Aorta (tissue), 5 donors: ENCODE results near the gene TXNIP. TPM values are rescaled to one million over a fixed set of nuclear protein-coding genes. Genes with fewer than 3 reads are reported as not detected.

Experiments
- ATAC-seq: fragments of 200-7000 bp; cut with Tn5 transposase; one replicate; pipeline ENCODE4 v1.9.1; 2022; ENCODE audit warnings: moderate library complexity; ENCODE audit not compliant: low FRiP score
- DNase-seq, 2 donors: peaks; one replicate each; pipeline ENCODE4 v3.0.0-alpha.2; 2020
- H3K27ac ChIP-seq, 2 donors: one replicate each; pipeline ENCODE4 v1.5.1; 2013; ENCODE audit warnings: low read length in 2 of 2, mild to moderate bottlenecking in 2 of 2, moderate library complexity in 2 of 2, control low read depth in 1 of 2, inconsistent platforms in 1 of 2, low read depth in 1 of 2
- H3K27me3 ChIP-seq, 2 donors: one replicate each; pipeline ENCODE4 v1.6.1; 2013; ENCODE audit warnings: control low read depth in 1 of 2, low read length in 1 of 2, mild to moderate bottlenecking in 1 of 2, moderate library complexity in 1 of 2; ENCODE audit not compliant: insufficient read depth in 2 of 2, control insufficient read depth in 1 of 2
- H3K36me3 ChIP-seq, 2 donors: one replicate each; pipeline ENCODE4 v1.6.1; 2013; ENCODE audit warnings: control low read depth in 1 of 2, low read length in 1 of 2, mild to moderate bottlenecking in 1 of 2; ENCODE audit not compliant: insufficient read depth in 2 of 2, control insufficient read depth in 1 of 2
- H3K4me1 ChIP-seq, 2 donors: one replicate each; pipeline ENCODE4 v1.6.1; 2013; ENCODE audit warnings: low read length in 2 of 2, control low read depth in 1 of 2, mild to moderate bottlenecking in 1 of 2, moderate library complexity in 1 of 2; ENCODE audit not compliant: insufficient read depth in 2 of 2, control insufficient read depth in 1 of 2
- H3K4me3 ChIP-seq, 2 donors: one replicate each; pipeline ENCODE4 v1.5.1; 2013; ENCODE audit warnings: low read length in 2 of 2, control low read depth in 1 of 2, mild to moderate bottlenecking in 1 of 2
- H3K9me3 ChIP-seq: one replicate; pipeline ENCODE4 v1.6.1; 2013; ENCODE audit warnings: mild to moderate bottlenecking, low read length; ENCODE audit not compliant: control insufficient read depth
- WGBS, 2 donors: extraction: QIAGEN DNeasy Blood & Tissue Kit; methylation state at CpG; one replicate each; pipeline ENCODE4 v1.1.7; 2013; 5-methylcytosine and 5-hydroxymethylcytosine counted together
- intact Hi-C, 2 donors: fragments of 100-400 bp; cut with DNase I; formaldehyde crosslinking; loops; one replicate each; pipeline versions ENCODE4 v1.14.2 to v1.15.0; 2022
- polyA plus RNA-seq, 2 donors: library from polyadenylated mRNA; stranded (reverse); fragments of 200-250 nt; gene quantifications; one replicate each; pipeline ENCODE4 v1.2.3, GENCODE V29; 2013
- total RNA-seq, 2 donors: library from RNA; stranded (reverse); fragmentation: NEBNext Ultra II Directional; extraction: Animal tissue kit (Norgen Biotek cat#: 25700); gene quantifications; one replicate each; pipeline ENCODE4 v1.2.1, GENCODE V29; 2021
- donor health status: healthy with polysubstance abuse.
- donor health status: Bipolar disorder and iron deficiency.
- donor health status: DM: no; HTN: no; CAD: no.
- donor health status: DM: no; HTN: no; CAD: no.
- donor health status: DM: yes; HTN: yes; CAD: no.

Gene TXNIP
- total and polyA plus RNA-seq, 4 donors = 83.1 to 536 (median 261) TPM

- H3K4me3 ChIP-seq = peak overlapping the region; percentile 31 to 88
- H3K4me1 ChIP-seq = no peaks in the 10 kb centered on the region
- 1% methylated on average over 23 to 34 of the region's 36 CpGs for WGBS, 2 donors
- peak overlapping the region; percentile 17 to 43 for H3K27ac ChIP-seq
- no peaks in the 10 kb centered on the region for H3K9me3 ChIP-seq
- no peaks in the 10 kb centered on the region for H3K27me3 ChIP-seq
- ATAC-seq = no peak
- H3K36me3 ChIP-seq = no peaks in the 10 kb centered on the region
- DNase-seq = peak; percentile 57 to 86
- intact Hi-C loops = loop anchor here in 1 of 2 donors (2.0 kb wide), 1 partner anchor 36 kb away; the partner anchor contains the start of gene RBM8A
Measured at GRCh38 chr1:145962157-145963102, 33.9 kb downstream of the TXNIP start.

- Histone ChIP-seq H3K4me3 (peak overlapping the region; percentile 15 to 88), H3K9me3 (no peaks in the 10 kb centered on the region), H3K27ac (peak overlapping the region; percentile 14 to 17), H3K27me3 (no peaks in the 10 kb centered on the region), H3K4me1 (no peaks in the 10 kb centered on the region), H3K36me3 (no peaks in the 10 kb centered on the region)
- intact Hi-C loops = loop anchor here in 1 of 2 donors (2.0 kb wide), 1 partner anchor 35 kb away; the partner anchor contains the start of gene RBM8A
- DNase-seq (peak; percentile 72 to 84), ATAC-seq (no peak)
- 0 to 1% methylated on average over 56 to 57 of the region's 57 CpGs for WGBS, 2 donors
Measured at GRCh38 chr1:145961425-145962156, 34.8 kb downstream of the TXNIP start.

- H3K36me3 ChIP-seq = no peaks in the 10 kb centered on the region
- H3K9me3 ChIP-seq = no peaks in the 10 kb centered on the region
- intact Hi-C loops = no loop called here
- H3K4me3 ChIP-seq = peak overlapping the region; percentile 15 to 88
- H3K27ac ChIP-seq = peak overlapping the region; percentile 14 to 20
- no peaks in the 10 kb centered on the region for H3K27me3 ChIP-seq
- DNase-seq (peak in 1 of 2 donors; percentile 54), ATAC-seq (no peak)
- WGBS, 2 donors = 0% methylated on average over 21 to 22 of the region's 22 CpGs
- H3K4me1 ChIP-seq = no peaks in the 10 kb centered on the region
Measured at GRCh38 chr1:145961109-145961424, 35.3 kb downstream of the TXNIP start.

GRCh38 chr1:145960468-145961108 is 35.8 kb downstream of the TXNIP start:
- Histone ChIP-seq H3K27me3 (no peaks in the 10 kb centered on the region), H3K4me3 (peak overlapping the region; percentile 15 to 88), H3K9me3 (no peaks in the 10 kb centered on the region), H3K36me3 (no peaks in the 10 kb centered on the region), H3K27ac (peak overlapping the region; percentile 14 to 20), H3K4me1 (peaks cover 0 to 2% of the 10 kb centered on the region in 2 donors)
- WGBS, 2 donors = 1% methylated on average over 39 to 44 of the region's 44 CpGs
- intact Hi-C loops = no loop called here
- peak; percentile 63 for ATAC-seq
- DNase-seq = peak; percentile 89 to 93

GRCh38 chr1:145959957-145960467 is 36.4 kb downstream of the TXNIP start:
- no peak for DNase-seq
- intact Hi-C loops = loop anchor here in 1 of 2 donors (5.0 to 10.0 kb wide), 2 partner anchors 43 to 85 kb away; partner anchors contain the start of gene PEX11B

GRCh38 chr1:145959333-145959732 is 37.0 kb downstream of the TXNIP start:
- no peak for ATAC-seq
- intact Hi-C loops = loop anchor here in 1 of 2 donors (5.0 to 10.0 kb wide), 2 partner anchors 42 to 85 kb away; partner anchors contain the start of gene PEX11B
- Histone ChIP-seq H3K27ac (peak overlapping the region in 1 of 2 donors; percentile 14), H3K9me3 (no peaks in the 10 kb centered on the region), H3K4me3 (no peak overlapping the region), H3K36me3 (no peaks in the 10 kb centered on the region), H3K27me3 (no peaks in the 10 kb centered on the region), H3K4me1 (peaks cover 2 to 3% of the 10 kb centered on the region in 2 donors)
- DNase-seq = no peak

More at GRCh38 chr1:145959957-145960467, 36.4 kb downstream of the TXNIP start:
- no peaks in the 10 kb centered on the region for H3K27me3 ChIP-seq
- no peak for ATAC-seq
- peaks cover under 1 to 2% of the 10 kb centered on the region in 2 donors for H3K4me1 ChIP-seq
- no peaks in the 10 kb centered on the region for H3K9me3 ChIP-seq
- 0 to 2% methylated on average over 12 of the region's 12 CpGs for WGBS, 2 donors
- H3K36me3 ChIP-seq = no peaks in the 10 kb centered on the region
- H3K27ac ChIP-seq = peak overlapping the region; percentile 14 to 20
- H3K4me3 ChIP-seq = peak overlapping the region in 1 of 2 donors; percentile 88

- intact Hi-C loops = loop anchor here in 1 of 2 donors (5.0 to 10.0 kb wide), 2 partner anchors 41 to 84 kb away; partner anchors contain the start of gene PEX11B
- no peak overlapping the region for H3K27ac ChIP-seq
- no peak overlapping the region for H3K4me3 ChIP-seq
- no peak for DNase-seq
- H3K36me3 ChIP-seq = no peaks in the 10 kb centered on the region
- no peaks in the 10 kb centered on the region for H3K9me3 ChIP-seq
- no peak for ATAC-seq
- H3K27me3 ChIP-seq = no peaks in the 10 kb centered on the region
- H3K4me1 ChIP-seq = peaks cover 3 to 4% of the 10 kb centered on the region in 2 donors
Measured at GRCh38 chr1:145958734-145959133, 37.6 kb downstream of the TXNIP start.
